HepG2 (cell line): ENCODE measurements around the gene POLR1G. TPM values are rescaled to one million over a fixed set of nuclear protein-coding genes. Genes with fewer than 3 reads are reported as not detected.

Experiments used
- AHR ChIP-seq: IDR thresholded peaks from 2 replicates; pipeline ENCODE4 v1.6.1; 2018; ENCODE audit warnings: missing genetic modification reagents, missing compliant biosample characterization
- CREM ChIP-seq, 2 experiments: sonication (generic) in 1 of 2; formaldehyde crosslinking in 1 of 2; IDR thresholded peaks; 2 replicates each; pipeline versions ENCODE4 v1.4.0 to v1.6.1; 2016 to 2020; ENCODE audit warnings: antibody characterized with exemption in 1 of 2, mild to moderate bottlenecking in 1 of 2, missing genetic modification reagents in 1 of 2
- ELF1 ChIP-seq: sonication (generic); formaldehyde crosslinking; IDR thresholded peaks from 2 replicates; pipeline ENCODE4 v1.4.0; 2020; ENCODE audit warnings: missing genetic modification reagents
- HOXD1 ChIP-seq: sonication (generic); formaldehyde crosslinking; IDR thresholded peaks from 2 replicates; pipeline ENCODE4 v1.5.0; 2020; ENCODE audit warnings: missing genetic modification reagents
- KLF9 ChIP-seq: IDR thresholded peaks from 2 replicates; pipeline ENCODE4 v1.6.1; 2016; ENCODE audit warnings: low read depth
- MZF1 ChIP-seq: sonication (generic); formaldehyde crosslinking; IDR thresholded peaks from 2 replicates; pipeline ENCODE4 v1.8.1; 2023; ENCODE audit warnings: mild to moderate bottlenecking, missing genetic modification reagents, borderline replicate concordance
- PHF21A ChIP-seq: sonication (generic); formaldehyde crosslinking; IDR thresholded peaks from 2 replicates; pipeline ENCODE4 v1.5.0; 2020; ENCODE audit warnings: mild to moderate bottlenecking, missing genetic modification reagents
- PPARG ChIP-seq: conservative IDR thresholded peaks from 2 replicates; pipeline ENCODE4 v1.6.1; 2016; ENCODE audit warnings: missing biosample characterization, missing genetic modification reagents
- RFX1 ChIP-seq: fragments of 450-650 bp; IDR thresholded peaks from 2 replicates; pipeline ENCODE4 v1.6.1; 2017
- RFX5 ChIP-seq: IDR thresholded peaks from 2 replicates; pipeline ENCODE4 v1.6.1; 2011; ENCODE audit warnings: low read depth, low read length, improper control_type of control experiment
- ZNF232 ChIP-seq: sonication (generic); formaldehyde crosslinking; IDR thresholded peaks from 2 replicates; pipeline ENCODE4 v1.4.0; 2020; ENCODE audit warnings: missing genetic modification reagents, borderline replicate concordance
- ZNF367 ChIP-seq: sonication (generic); formaldehyde crosslinking; IDR thresholded peaks from 2 replicates; pipeline ENCODE4 v1.4.0; 2020; ENCODE audit warnings: missing genetic modification reagents, borderline replicate concordance
- ZNF639 ChIP-seq: conservative IDR thresholded peaks from 2 replicates; pipeline ENCODE4 v1.6.1; 2018; ENCODE audit warnings: missing genetic modification reagents
- ZNF746 ChIP-seq: sonication (generic); formaldehyde crosslinking; IDR thresholded peaks from 2 replicates; pipeline ENCODE4 v1.8.0; 2022; ENCODE audit warnings: mild to moderate bottlenecking, missing genetic modification reagents
- ZSCAN29 ChIP-seq: sonication (generic); formaldehyde crosslinking; conservative IDR thresholded peaks from 2 replicates; pipeline ENCODE4 v1.4.0; 2020; ENCODE audit warnings: mild to moderate bottlenecking, missing genetic modification reagents
- polyA plus RNA-seq, 8 experiments: library from polyadenylated mRNA; depleted of rRNA in 3 of 8; stranded (reverse) in 7 of 8; unstranded in 1 of 8; fragments of >200 nt; fragmentation: Illumina TruSeq in 4 of 8; extraction: Trizol in 4 of 8; gene quantifications; 2 replicates each; pipeline versions ENCODE4 v1.2.1 to v1.2.3, GENCODE V29; 2011 to 2016; ENCODE audit warnings: low read depth in 4 of 8, missing spikeins in 1 of 8, mixed read lengths in 1 of 8; ENCODE audit not compliant: insufficient read depth in 1 of 8
- total RNA-seq, 5 experiments: library from RNA; depleted of rRNA; stranded (reverse); fragments of >200 nt; fragmentation: Illumina TruSeq; extraction: Trizol; gene quantifications; 2 replicates each; pipeline ENCODE4 v1.2.3, GENCODE V29; 2016; ENCODE audit warnings: low read depth in 1 of 5
- TF ChIP-seq, protein P1 (sequence below): fragments of 450-650 bp; IDR thresholded peaks from 2 replicates; pipeline ENCODE4 v1.6.1; 2017; ENCODE audit warnings: mild to moderate bottlenecking
- TF ChIP-seq, protein P2 (sequence below), 2 experiments: fragments of 450-650 bp in 1 of 2; sonication (generic) in 1 of 2; formaldehyde crosslinking; IDR thresholded peaks; 2 replicates each; pipeline versions ENCODE4 v1.5.0 to v1.8.0; 2020 to 2022; ENCODE audit warnings: mild to moderate bottlenecking in 1 of 2, missing genetic modification reagents in 1 of 2
- TF ChIP-seq, protein P3 (sequence below): IDR thresholded peaks from 2 replicates; pipeline ENCODE4 v1.6.1; 2016; ENCODE audit warnings: low read depth, borderline replicate concordance
- TF ChIP-seq, protein P4 (sequence below): sonication (generic); formaldehyde crosslinking; IDR thresholded peaks from 2 replicates; pipeline ENCODE4 v1.4.0; 2020; ENCODE audit warnings: missing genetic modification reagents, mild to moderate bottlenecking, borderline replicate concordance

The POLR1G gene
- total and polyA plus RNA-seq, 2 of the 13 experiments (the other 11 are each of a cell fraction or from before 2014, with no cell fraction given): 3.5 to 20.8 TPM

GRCh38 chr19:45455707-45456499, 49.5 kb downstream of the POLR1G start (continued):
- TF ChIP-seq, protein P1, sequence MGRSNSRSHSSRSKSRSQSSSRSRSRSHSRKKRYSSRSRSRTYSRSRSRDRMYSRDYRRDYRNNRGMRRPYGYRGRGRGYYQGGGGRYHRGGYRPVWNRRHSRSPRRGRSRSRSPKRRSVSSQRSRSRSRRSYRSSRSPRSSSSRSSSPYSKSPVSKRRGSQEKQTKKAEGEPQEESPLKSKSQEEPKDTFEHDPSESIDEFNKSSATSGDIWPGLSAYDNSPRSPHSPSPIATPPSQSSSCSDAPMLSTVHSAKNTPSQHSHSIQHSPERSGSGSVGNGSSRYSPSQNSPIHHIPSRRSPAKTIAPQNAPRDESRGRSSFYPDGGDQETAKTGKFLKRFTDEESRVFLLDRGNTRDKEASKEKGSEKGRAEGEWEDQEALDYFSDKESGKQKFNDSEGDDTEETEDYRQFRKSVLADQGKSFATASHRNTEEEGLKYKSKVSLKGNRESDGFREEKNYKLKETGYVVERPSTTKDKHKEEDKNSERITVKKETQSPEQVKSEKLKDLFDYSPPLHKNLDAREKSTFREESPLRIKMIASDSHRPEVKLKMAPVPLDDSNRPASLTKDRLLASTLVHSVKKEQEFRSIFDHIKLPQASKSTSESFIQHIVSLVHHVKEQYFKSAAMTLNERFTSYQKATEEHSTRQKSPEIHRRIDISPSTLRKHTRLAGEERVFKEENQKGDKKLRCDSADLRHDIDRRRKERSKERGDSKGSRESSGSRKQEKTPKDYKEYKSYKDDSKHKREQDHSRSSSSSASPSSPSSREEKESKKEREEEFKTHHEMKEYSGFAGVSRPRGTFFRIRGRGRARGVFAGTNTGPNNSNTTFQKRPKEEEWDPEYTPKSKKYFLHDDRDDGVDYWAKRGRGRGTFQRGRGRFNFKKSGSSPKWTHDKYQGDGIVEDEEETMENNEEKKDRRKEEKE: no peak
- TF ChIP-seq CREM (IDR thresholded peaks at IDR 0.05) (peak; percentile 72; the same call in 1 of the 2 replicates), CREM (CRISPR knock-in tag; IDR thresholded peaks at IDR 0.05) (no peak), MZF1 (no peak), AHR (CRISPR knock-in tag) (peak; percentile 40; the same call in 1 of the 2 replicates), RFX5 (peak; percentile 34; the same call in 1 of the 2 replicates), KLF9 (CRISPR knock-in tag) (peak; percentile 43; the same call in 1 of the 2 replicates), ZNF639 (no peak), RFX1 (no peak), HOXD1 (CRISPR knock-in tag) (no peak), PPARG (CRISPR knock-in tag) (0 out of 2 replicates have a peak, but pooled peaks have one; percentile 53), ZNF367 (CRISPR knock-in tag) (no peak), PHF21A (CRISPR knock-in tag) (peak; percentile 86), ELF1 (CRISPR knock-in tag) (peak; percentile 10; the same call in 1 of the 2 replicates), ZNF232 (CRISPR knock-in tag) (no peak), ZSCAN29 (CRISPR knock-in tag) (0 out of 2 replicates have a peak, but pooled peaks have one; percentile 50), ZNF746 (CRISPR knock-in tag) (no peak)
- TF ChIP-seq, protein P2, sequence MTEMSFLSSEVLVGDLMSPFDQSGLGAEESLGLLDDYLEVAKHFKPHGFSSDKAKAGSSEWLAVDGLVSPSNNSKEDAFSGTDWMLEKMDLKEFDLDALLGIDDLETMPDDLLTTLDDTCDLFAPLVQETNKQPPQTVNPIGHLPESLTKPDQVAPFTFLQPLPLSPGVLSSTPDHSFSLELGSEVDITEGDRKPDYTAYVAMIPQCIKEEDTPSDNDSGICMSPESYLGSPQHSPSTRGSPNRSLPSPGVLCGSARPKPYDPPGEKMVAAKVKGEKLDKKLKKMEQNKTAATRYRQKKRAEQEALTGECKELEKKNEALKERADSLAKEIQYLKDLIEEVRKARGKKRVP (CRISPR knock-in tag; IDR thresholded peaks at IDR 0.05): no peak; a peak in 1 of 4 replicates
- TF ChIP-seq, protein P3, sequence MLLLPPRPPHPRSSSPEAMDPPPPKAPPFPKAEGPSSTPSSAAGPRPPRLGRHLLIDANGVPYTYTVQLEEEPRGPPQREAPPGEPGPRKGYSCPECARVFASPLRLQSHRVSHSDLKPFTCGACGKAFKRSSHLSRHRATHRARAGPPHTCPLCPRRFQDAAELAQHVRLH (CRISPR knock-in tag): peak; percentile 61; the same call in 1 of the 2 replicates
- TF ChIP-seq, protein P4, sequence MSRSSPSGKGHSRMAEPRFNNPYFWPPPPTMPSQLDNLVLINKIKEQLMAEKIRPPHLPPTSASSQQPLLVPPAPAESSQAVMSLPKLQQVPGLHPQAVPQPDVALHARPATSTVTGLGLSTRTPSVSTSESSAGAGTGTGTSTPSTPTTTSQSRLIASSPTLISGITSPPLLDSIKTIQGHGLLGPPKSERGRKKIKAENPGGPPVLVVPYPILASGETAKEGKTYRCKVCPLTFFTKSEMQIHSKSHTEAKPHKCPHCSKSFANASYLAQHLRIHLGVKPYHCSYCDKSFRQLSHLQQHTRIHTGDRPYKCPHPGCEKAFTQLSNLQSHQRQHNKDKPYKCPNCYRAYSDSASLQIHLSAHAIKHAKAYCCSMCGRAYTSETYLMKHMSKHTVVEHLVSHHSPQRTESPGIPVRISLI (CRISPR knock-in tag): peak; percentile 41; the same call in 1 of the 2 replicates
